Measurements from ENCODE around the gene HEXD.

The HEXD gene

GRCh38 chr17:82388922-82389283 lies 29.2 kb upstream of the HEXD start:
- TF ChIP-seq CTCF (conservative IDR thresholded peaks at IDR 0.05; ENCODE audit: low read length): no peak
- no peak for DNase-seq (ENCODE audit: low read depth)
- H3K4me3 ChIP-seq (ENCODE audit: low read length): no peak overlapping the region

GRCh38 chr17:82389379-82389778 lies 28.8 kb upstream of the HEXD start:
- no peak overlapping the region for H3K4me3 ChIP-seq (ENCODE audit: low read length)
- no peak for TF ChIP-seq CTCF (conservative IDR thresholded peaks at IDR 0.05; ENCODE audit: low read length)
- DNase-seq (ENCODE audit: low read depth): no peak

- no peak overlapping the region for H3K4me3 ChIP-seq (ENCODE audit: low read length)
- TF ChIP-seq CTCF (conservative IDR thresholded peaks at IDR 0.05; ENCODE audit: low read length): no peak
- DNase-seq (ENCODE audit: low read depth): no peak
Observed at GRCh38 chr17:82390015-82390859, 27.9 kb upstream of the HEXD start.

- H3K4me3 ChIP-seq (ENCODE audit: low read length): no peak overlapping the region
- no peak for DNase-seq (ENCODE audit: low read depth)
- no peak for TF ChIP-seq CTCF (conservative IDR thresholded peaks at IDR 0.05; ENCODE audit: low read length)
Observed at GRCh38 chr17:82390860-82391435, 27.2 kb upstream of the HEXD start.

GRCh38 chr17:82391496-82392066 lies 26.6 kb upstream of the HEXD start:
- no peak overlapping the region for H3K4me3 ChIP-seq (ENCODE audit: low read length)
- no peak for TF ChIP-seq CTCF (conservative IDR thresholded peaks at IDR 0.05; ENCODE audit: low read length)
- no peak for DNase-seq (ENCODE audit: low read depth)

GRCh38 chr17:82392209-82392920 lies 25.8 kb upstream of the HEXD start:
- H3K4me3 ChIP-seq (ENCODE audit: low read length): no peak overlapping the region
- no peak for TF ChIP-seq CTCF (conservative IDR thresholded peaks at IDR 0.05; ENCODE audit: low read length)
- DNase-seq (ENCODE audit: low read depth): no peak

All from AG10803 (cell line).